SK-N-SH (cell line): ENCODE results near the gene ALDH4A1.

Experiments used
- CTCF ChIP-seq: fragments of 200-600 bp; sonication (generic); IDR thresholded peaks from 2 replicates; pipeline ENCODE4 v1.6.1; 2017; ENCODE audit warnings: antibody characterized with exemption, mild to moderate bottlenecking, moderate library complexity
- EP300 ChIP-seq, 2 experiments: IDR thresholded peaks; 2 replicates each; pipeline versions ENCODE4 v1.4.0 to v1.6.1; 2012; ENCODE audit warnings: borderline replicate concordance in 1 of 2, low read depth in 1 of 2, low read length in 1 of 2
- FOSL2 ChIP-seq: IDR thresholded peaks from 2 replicates; pipeline ENCODE4 v1.4.0; 2012; ENCODE audit warnings: low read depth, mild to moderate bottlenecking, moderate library complexity, borderline replicate concordance
- GABPA ChIP-seq: IDR thresholded peaks from 2 replicates; pipeline ENCODE4 v1.4.0; 2012; ENCODE audit warnings: low read depth, mild to moderate bottlenecking
- MXI1 ChIP-seq: IDR thresholded peaks from 2 replicates; pipeline ENCODE4 v1.6.1; 2012; ENCODE audit warnings: mild to moderate bottlenecking, low read depth, low read length, improper control_type of control experiment
- POLR2AphosphoS5 ChIP-seq: IDR thresholded peaks from 2 replicates; pipeline ENCODE4 v1.6.1; 2012; ENCODE audit warnings: low read depth, low read length
- REST ChIP-seq: IDR thresholded peaks from 2 replicates; pipeline ENCODE4 v1.6.1; 2012; ENCODE audit warnings: mild to moderate bottlenecking, low read depth, low read length, moderate library complexity
- SIN3A ChIP-seq: IDR thresholded peaks from 2 replicates; pipeline ENCODE4 v1.6.1; 2012; ENCODE audit warnings: low read depth, mild to moderate bottlenecking, low read length, moderate library complexity, borderline replicate concordance
- SMC3 ChIP-seq: IDR thresholded peaks from 2 replicates; pipeline ENCODE4 v1.6.1; 2012; ENCODE audit warnings: low read depth, low read length, improper control_type of control experiment
- TEAD4 ChIP-seq: IDR thresholded peaks from 2 replicates; pipeline ENCODE4 v1.4.0; 2012; ENCODE audit warnings: mild to moderate bottlenecking, borderline replicate concordance; ENCODE audit not compliant: insufficient read depth
- TF ChIP-seq, protein P1 (sequence below): IDR thresholded peaks from 2 replicates; pipeline ENCODE4; 2012

GRCh38 chr1:18907021-18907916, 4.9 kb upstream of the ALDH4A1 start:
- TF ChIP-seq GABPA = no peak
- TF ChIP-seq CTCF = peak; percentile 97
- no peak for TF ChIP-seq EP300 (IDR thresholded peaks at IDR 0.05; ENCODE audit: borderline replicate concordance in 1 of 2, low read depth in 1 of 2, low read length in 1 of 2)
- no peak for TF ChIP-seq FOSL2
- TF ChIP-seq POLR2AphosphoS5 = no peak
- TF ChIP-seq REST = no peak
- TF ChIP-seq, protein P1, sequence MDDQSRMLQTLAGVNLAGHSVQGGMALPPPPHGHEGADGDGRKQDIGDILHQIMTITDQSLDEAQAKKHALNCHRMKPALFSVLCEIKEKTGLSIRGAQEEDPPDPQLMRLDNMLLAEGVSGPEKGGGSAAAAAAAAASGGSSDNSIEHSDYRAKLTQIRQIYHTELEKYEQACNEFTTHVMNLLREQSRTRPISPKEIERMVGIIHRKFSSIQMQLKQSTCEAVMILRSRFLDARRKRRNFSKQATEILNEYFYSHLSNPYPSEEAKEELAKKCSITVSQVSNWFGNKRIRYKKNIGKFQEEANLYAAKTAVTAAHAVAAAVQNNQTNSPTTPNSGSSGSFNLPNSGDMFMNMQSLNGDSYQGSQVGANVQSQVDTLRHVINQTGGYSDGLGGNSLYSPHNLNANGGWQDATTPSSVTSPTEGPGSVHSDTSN = no peak
- no peak for TF ChIP-seq MXI1
- TF ChIP-seq TEAD4 = no peak
- TF ChIP-seq SIN3A = no peak
- peak; percentile 44 for TF ChIP-seq SMC3
